IPS-18a (cell line): ENCODE measurements around the gene TMED5.
"Not testable (repeated sequence)": the region's sequence is repeated elsewhere in the genome, so short reads cannot be mapped to it uniquely, and the experiment has no call there.

Experiments
- H3K27ac ChIP-seq: one replicate; pipeline ENCODE4 v1.5.1; 2013; ENCODE audit warnings: low read length
- H3K27me3 ChIP-seq: one replicate; pipeline ENCODE4 v1.6.1; 2013; ENCODE audit warnings: mild to moderate bottlenecking, low read length; ENCODE audit not compliant: control insufficient read depth, insufficient read depth
- H3K36me3 ChIP-seq: one replicate; pipeline ENCODE4 v1.6.1; 2013; ENCODE audit warnings: low read depth, low read length; ENCODE audit not compliant: control insufficient read depth
- H3K4me1 ChIP-seq: one replicate; pipeline ENCODE4 v1.6.1; 2013; ENCODE audit warnings: low read depth, low read length; ENCODE audit not compliant: control insufficient read depth
- H3K4me3 ChIP-seq: one replicate; pipeline ENCODE4 v1.5.1; 2013; ENCODE audit warnings: low read length
- H3K9ac ChIP-seq: one replicate; pipeline ENCODE4 v1.6.1; 2013; ENCODE audit warnings: mild to moderate bottlenecking, low read length, moderate library complexity
- H3K9me3 ChIP-seq: one replicate; pipeline ENCODE4 v1.6.1; 2013; ENCODE audit warnings: low read depth, low read length; ENCODE audit not compliant: control insufficient read depth

TMED5 gene

GRCh38 chr1:93199150-93199549, 18.9 kb upstream of the TMED5 start:
- no peaks in the 10 kb centered on the region for H3K9me3 ChIP-seq
- no peak overlapping the region for H3K9ac ChIP-seq
- no peaks in the 10 kb centered on the region for H3K27me3 ChIP-seq
- no peak overlapping the region for H3K27ac ChIP-seq
- H3K4me3 ChIP-seq, result no peak overlapping the region
- H3K4me1 ChIP-seq, result no peaks in the 10 kb centered on the region
- peaks cover 35% of the 10 kb centered on the region for H3K36me3 ChIP-seq

GRCh38 chr1:93196591-93196990, 16.4 kb upstream of the TMED5 start:
- Histone ChIP-seq H3K27ac (no peak overlapping the region), H3K4me1 (no peaks in the 10 kb centered on the region), H3K9me3 (no peaks in the 10 kb centered on the region), H3K9ac (no peak overlapping the region), H3K27me3 (no peaks in the 10 kb centered on the region), H3K36me3 (peaks cover 34% of the 10 kb centered on the region), H3K4me3 (no peak overlapping the region)

GRCh38 chr1:93194231-93194990, 14.2 kb upstream of the TMED5 start:
- no peak overlapping the region for H3K27ac ChIP-seq
- peaks cover 32% of the 10 kb centered on the region for H3K36me3 ChIP-seq
- no peaks in the 10 kb centered on the region for H3K4me1 ChIP-seq
- H3K4me3 ChIP-seq, result no peak overlapping the region
- H3K9me3 ChIP-seq, result no peaks in the 10 kb centered on the region
- H3K27me3 ChIP-seq, result no peaks in the 10 kb centered on the region
- H3K9ac ChIP-seq, result no peak overlapping the region

GRCh38 chr1:93190432-93190831, 10.2 kb upstream of the TMED5 start:
- H3K4me1 ChIP-seq, result no peaks in the 10 kb centered on the region
- H3K9me3 ChIP-seq, result no peaks in the 10 kb centered on the region
- H3K27ac ChIP-seq, result no peak overlapping the region
- no peak overlapping the region for H3K9ac ChIP-seq
- no peaks in the 10 kb centered on the region for H3K27me3 ChIP-seq
- no peak overlapping the region for H3K4me3 ChIP-seq
- peaks cover 21% of the 10 kb centered on the region for H3K36me3 ChIP-seq

- Histone ChIP-seq H3K4me1 (no peaks in the 10 kb centered on the region), H3K9ac (no peak overlapping the region), H3K4me3 (no peak overlapping the region), H3K27me3 (no peaks in the 10 kb centered on the region), H3K27ac (no peak overlapping the region), H3K9me3 (no peaks in the 10 kb centered on the region), H3K36me3 (peaks cover 2% of the 10 kb centered on the region)
These were observed 6.5 kb upstream of the TMED5 start for GRCh38 chr1:93186667-93187066.

GRCh38 chr1:93180723-93181613, 755 bp upstream of the TMED5 start, which contains the start of gene CCDC18:
Gene CCDC18 (plus strand): TSS chr1:93180724. CDS start chr1:93183362, 2,638 bp downstream.
- no peaks in the 10 kb centered on the region for H3K4me1 ChIP-seq
- peak within 1 kb of the TSS; percentile 75 for H3K27ac ChIP-seq
- H3K36me3 ChIP-seq, result no peaks in the 10 kb centered on the region
- peak within 1 kb of the TSS; percentile 96 for H3K4me3 ChIP-seq
- peak within 1 kb of the TSS; percentile 94 for H3K9ac ChIP-seq
- no peaks in the 10 kb centered on the region for H3K9me3 ChIP-seq
- H3K27me3 ChIP-seq, result no peaks in the 10 kb centered on the region

GRCh38 chr1:93178418-93178817, 1.8 kb downstream of the TMED5 start:
- no peaks in the 10 kb centered on the region for H3K9me3 ChIP-seq
- no peaks in the 10 kb centered on the region for H3K36me3 ChIP-seq
- H3K4me3 ChIP-seq, result peak overlapping the region; percentile 96
- H3K4me1 ChIP-seq, result no peaks in the 10 kb centered on the region
- no peaks in the 10 kb centered on the region for H3K27me3 ChIP-seq
- H3K27ac ChIP-seq, result no peak overlapping the region
- peak overlapping the region; percentile 94 for H3K9ac ChIP-seq

- Histone ChIP-seq H3K9me3 (no peaks in the 10 kb centered on the region), H3K9ac (peak overlapping the region; percentile 94), H3K27me3 (no peaks in the 10 kb centered on the region), H3K36me3 (no peaks in the 10 kb centered on the region), H3K27ac (no peak overlapping the region), H3K4me3 (peak overlapping the region; percentile 96), H3K4me1 (no peaks in the 10 kb centered on the region)
These were observed 2.2 kb downstream of the TMED5 start for GRCh38 chr1:93177991-93178390.

- H3K9me3 ChIP-seq, H3K27me3 ChIP-seq, H3K27ac ChIP-seq, H3K4me1 ChIP-seq, H3K4me3 ChIP-seq, H3K9ac ChIP-seq, H3K36me3 ChIP-seq: not testable (repeated sequence)
These were observed 5.6 kb downstream of the TMED5 start for GRCh38 chr1:93174638-93175037.

GRCh38 chr1:93172778-93173177, 7.4 kb downstream of the TMED5 start:
- Histone ChIP-seq H3K36me3 (no peaks in the 10 kb centered on the region), H3K27ac (no peak overlapping the region), H3K9me3 (no peaks in the 10 kb centered on the region), H3K27me3 (no peaks in the 10 kb centered on the region), H3K9ac (no peak overlapping the region), H3K4me3 (no peak overlapping the region), H3K4me1 (no peaks in the 10 kb centered on the region)

GRCh38 chr1:93171549-93172034, 8.6 kb downstream of the TMED5 start:
- Histone ChIP-seq H3K4me1 (no peaks in the 10 kb centered on the region), H3K9me3 (no peaks in the 10 kb centered on the region), H3K27ac (no peak overlapping the region), H3K4me3 (no peak overlapping the region), H3K36me3 (no peaks in the 10 kb centered on the region), H3K9ac (no peak overlapping the region), H3K27me3 (no peaks in the 10 kb centered on the region)
